ENCODE measurements around the gene SLC27A4.

SLC27A4 gene

DNA sequence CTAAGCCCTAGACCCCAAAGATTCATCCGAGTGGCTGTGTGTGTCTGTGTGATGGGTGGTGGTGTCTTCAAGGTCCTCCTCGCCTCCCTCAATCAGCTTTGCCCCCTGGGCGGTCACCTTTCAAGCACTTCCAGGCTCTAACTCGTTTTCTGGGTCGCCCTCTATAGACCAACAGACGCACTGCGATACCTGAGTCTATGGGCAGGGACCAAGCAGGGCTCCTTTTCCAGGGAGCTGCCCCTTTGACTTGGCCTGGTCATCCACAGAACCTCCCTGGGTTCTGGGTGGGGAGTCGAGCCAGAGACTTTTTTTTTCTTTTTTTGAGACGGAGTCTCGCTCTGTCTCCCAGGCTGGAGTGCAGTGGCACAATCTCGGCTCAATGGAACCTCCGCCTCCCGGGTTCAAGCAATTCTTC lies 1.1 kb downstream of the SLC27A4 start:
- no peak for TF ChIP-seq GATA2 (IDR thresholded peaks at IDR 0.05; ENCODE audit: low read depth, low read length)
- TF ChIP-seq GATA3 (IDR thresholded peaks at IDR 0.05; ENCODE audit: low read depth, low read length): no peak

- no peak for TF ChIP-seq GATA3 (IDR thresholded peaks at IDR 0.05; ENCODE audit: low read depth, low read length)
- TF ChIP-seq GATA2 (IDR thresholded peaks at IDR 0.05; ENCODE audit: low read depth, low read length): no peak
Measured at GRCh38 chr9:128342971-128343680, 2.8 kb downstream of the SLC27A4 start.

GRCh38 chr9:128343855-128344254 lies 3.5 kb downstream of the SLC27A4 start:
- TF ChIP-seq GATA2 (IDR thresholded peaks at IDR 0.05; ENCODE audit: low read depth, low read length): no peak
- no peak for TF ChIP-seq GATA3 (IDR thresholded peaks at IDR 0.05; ENCODE audit: low read depth, low read length)

DNA sequence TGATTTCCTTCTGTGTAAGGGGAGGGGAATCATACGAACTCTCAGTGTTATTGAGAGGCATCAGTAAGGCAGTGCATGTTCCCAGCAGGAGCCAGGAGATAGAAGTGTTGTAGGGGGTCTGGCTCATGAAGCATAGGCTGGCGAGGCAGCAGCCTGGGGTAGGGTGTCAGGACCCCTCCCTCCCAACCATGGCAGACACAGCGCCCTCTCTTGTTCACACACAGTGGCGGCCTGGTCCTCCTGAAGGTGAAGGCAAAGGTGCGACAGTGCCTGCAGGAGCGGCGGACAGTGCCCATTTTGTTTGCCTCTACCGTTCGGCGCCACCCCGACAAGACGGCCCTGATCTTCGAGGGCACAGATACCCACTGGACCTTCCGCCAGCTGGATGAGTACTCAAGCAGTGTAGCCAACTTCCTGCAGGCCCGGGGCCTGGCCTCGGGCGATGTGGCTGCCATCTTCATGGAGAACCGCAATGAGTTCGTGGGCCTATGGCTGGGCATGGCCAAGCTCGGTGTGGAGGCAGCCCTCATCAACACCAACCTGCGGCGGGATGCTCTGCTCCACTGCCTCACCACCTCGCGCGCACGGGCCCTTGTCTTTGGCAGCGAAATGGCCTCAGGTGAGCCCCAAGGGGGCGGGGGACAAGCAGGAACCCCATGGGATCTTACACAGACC lies 4.7 kb downstream of the SLC27A4 start:
- TF ChIP-seq GATA2 (IDR thresholded peaks at IDR 0.05; ENCODE audit: low read depth, low read length) (no peak), GATA3 (IDR thresholded peaks at IDR 0.05; ENCODE audit: low read depth, low read length) (no peak)

DNA sequence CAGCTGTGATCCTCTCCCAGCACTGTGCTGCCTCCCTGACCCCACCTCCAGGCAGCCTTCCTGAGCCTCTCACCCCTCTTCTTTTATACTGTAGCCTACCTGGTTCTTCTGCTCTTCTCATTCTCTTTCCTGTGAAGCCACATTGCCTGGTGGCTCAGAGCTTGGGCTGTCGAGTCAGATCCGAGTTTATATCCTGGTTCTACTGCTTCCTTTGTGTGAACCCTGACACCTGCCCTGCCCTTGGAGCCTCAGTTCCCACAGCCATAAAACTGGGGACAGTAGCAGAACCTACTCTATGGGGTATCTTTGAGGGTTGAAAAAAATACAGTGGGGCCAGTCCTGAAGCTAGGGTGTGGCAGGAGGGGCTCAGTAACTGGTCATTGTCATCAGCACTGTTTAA lies 8.8 kb downstream of the SLC27A4 start:
- no peak for TF ChIP-seq GATA3 (IDR thresholded peaks at IDR 0.05; ENCODE audit: low read depth, low read length)
- no peak for TF ChIP-seq GATA2 (IDR thresholded peaks at IDR 0.05; ENCODE audit: low read depth, low read length)

DNA sequence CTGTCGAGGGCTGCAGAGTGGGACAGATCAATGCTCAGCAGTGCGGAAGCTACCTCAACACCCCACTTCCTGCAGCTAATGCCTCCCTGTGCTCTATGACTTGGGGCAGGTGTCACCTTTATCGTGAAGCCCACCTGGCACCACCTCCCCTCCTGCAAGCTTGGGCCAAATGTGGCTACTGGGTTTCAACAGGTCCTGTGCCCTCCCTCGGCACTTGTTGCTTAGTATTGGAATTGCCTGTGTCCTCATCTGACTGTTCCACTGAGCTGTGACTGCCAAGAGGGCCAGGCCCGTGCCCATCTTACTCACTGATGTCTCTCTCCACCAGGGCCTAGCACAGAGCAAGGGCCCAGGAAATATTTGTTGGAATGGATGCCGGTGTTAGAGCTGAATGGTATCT lies 9.4 kb downstream of the SLC27A4 start:
- no peak for TF ChIP-seq GATA3 (IDR thresholded peaks at IDR 0.05; ENCODE audit: low read depth, low read length)
- no peak for TF ChIP-seq GATA2 (IDR thresholded peaks at IDR 0.05; ENCODE audit: low read depth, low read length)

- TF ChIP-seq GATA3 (IDR thresholded peaks at IDR 0.05; ENCODE audit: low read depth, low read length): no peak
- TF ChIP-seq GATA2 (IDR thresholded peaks at IDR 0.05; ENCODE audit: low read depth, low read length): no peak
Measured at GRCh38 chr9:128355451-128355850, 15.1 kb downstream of the SLC27A4 start.

- TF ChIP-seq GATA3 (IDR thresholded peaks at IDR 0.05; ENCODE audit: low read depth, low read length): no peak
- TF ChIP-seq GATA2 (IDR thresholded peaks at IDR 0.05; ENCODE audit: low read depth, low read length): no peak
Measured at GRCh38 chr9:128358090-128358489, 17.8 kb downstream of the SLC27A4 start.

DNA sequence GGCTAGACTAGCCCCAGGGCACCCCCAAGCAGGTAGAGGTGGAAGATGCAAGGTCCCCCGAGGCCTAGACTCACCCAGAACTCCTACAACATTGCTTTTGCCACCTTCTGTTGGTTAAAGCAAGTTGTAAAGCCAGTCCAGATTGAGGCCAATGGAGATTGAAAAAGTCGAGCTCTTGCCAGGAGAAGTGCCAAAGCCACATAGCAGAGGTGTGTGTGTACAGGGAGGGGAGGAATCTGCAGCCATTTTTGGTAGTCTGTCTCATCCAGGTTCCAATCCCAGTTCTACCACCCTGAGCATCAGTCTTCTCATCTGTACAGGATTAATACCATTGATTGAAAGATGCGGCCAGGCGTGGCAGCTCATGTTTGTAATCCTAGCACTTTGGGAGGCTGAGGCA lies 18.5 kb downstream of the SLC27A4 start:
- TF ChIP-seq GATA2 (IDR thresholded peaks at IDR 0.05; ENCODE audit: low read depth, low read length) (no peak), GATA3 (IDR thresholded peaks at IDR 0.05; ENCODE audit: low read depth, low read length) (no peak)

- TF ChIP-seq GATA2 (IDR thresholded peaks at IDR 0.05; ENCODE audit: low read depth, low read length) (no peak), GATA3 (IDR thresholded peaks at IDR 0.05; ENCODE audit: low read depth, low read length) (no peak)
Measured at GRCh38 chr9:128360826-128361225, 20.5 kb downstream of the SLC27A4 start.

GRCh38 chr9:128361296-128361985 lies 21.1 kb downstream of the SLC27A4 start:
- TF ChIP-seq GATA2 (IDR thresholded peaks at IDR 0.05; ENCODE audit: low read depth, low read length): no peak
- no peak for TF ChIP-seq GATA3 (IDR thresholded peaks at IDR 0.05; ENCODE audit: low read depth, low read length)

DNA sequence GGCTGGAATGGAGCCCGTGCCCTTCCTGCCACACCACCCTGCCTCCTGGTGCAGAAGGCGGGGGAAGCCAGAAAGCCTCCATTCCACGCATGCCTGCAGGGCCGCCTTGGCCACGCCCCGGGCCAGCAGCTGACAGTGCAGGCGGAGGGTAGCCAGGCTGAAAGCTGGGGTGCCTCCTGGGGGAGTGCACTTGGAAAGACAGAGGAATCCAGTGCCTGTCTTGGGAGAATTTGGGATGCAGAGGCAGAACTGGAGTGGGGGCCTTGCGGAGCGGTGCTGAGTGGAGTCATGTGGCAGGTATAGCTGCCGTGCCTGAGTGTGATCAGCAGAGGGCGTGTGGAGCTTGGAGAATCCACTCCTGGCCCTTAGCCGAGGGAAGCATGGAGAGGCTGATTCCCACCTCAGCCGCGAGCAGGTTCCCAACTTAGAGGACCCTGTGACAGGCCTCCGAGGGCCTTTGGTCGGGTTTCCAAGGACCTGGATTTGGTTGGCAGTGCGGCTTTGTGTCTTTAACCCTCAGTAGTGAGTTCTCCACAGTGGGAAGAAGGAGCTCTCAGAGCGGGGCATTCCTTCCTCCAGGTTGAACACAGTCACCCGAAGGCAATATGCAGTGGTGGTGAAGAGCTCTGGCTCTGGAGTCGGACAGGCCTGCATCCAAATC lies 21.8 kb downstream of the SLC27A4 start:
- TF ChIP-seq GATA2 (IDR thresholded peaks at IDR 0.05; ENCODE audit: low read depth, low read length) (no peak), GATA3 (IDR thresholded peaks at IDR 0.05; ENCODE audit: low read depth, low read length) (no peak)

DNA sequence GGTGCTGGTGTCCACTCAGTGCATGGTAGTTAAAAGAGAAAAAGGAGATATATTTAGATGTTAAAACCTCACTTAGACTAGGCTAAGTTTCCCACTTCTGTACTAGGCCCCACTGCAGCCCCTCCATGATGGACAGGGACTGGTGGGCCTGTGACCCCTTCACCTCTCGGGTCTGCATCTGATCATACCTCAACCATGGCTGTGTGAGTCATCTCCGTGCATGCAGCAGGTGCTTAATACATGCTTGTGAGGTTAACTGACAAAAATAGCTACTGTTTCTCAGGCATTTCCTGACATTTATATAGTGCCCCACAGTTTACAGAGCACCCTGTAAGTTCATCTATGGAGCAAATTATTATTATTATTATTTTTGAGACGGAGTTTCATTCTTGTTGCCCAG lies 22.4 kb downstream of the SLC27A4 start:
- TF ChIP-seq GATA3 (IDR thresholded peaks at IDR 0.05; ENCODE audit: low read depth, low read length) (no peak), GATA2 (IDR thresholded peaks at IDR 0.05; ENCODE audit: low read depth, low read length) (no peak)

DNA sequence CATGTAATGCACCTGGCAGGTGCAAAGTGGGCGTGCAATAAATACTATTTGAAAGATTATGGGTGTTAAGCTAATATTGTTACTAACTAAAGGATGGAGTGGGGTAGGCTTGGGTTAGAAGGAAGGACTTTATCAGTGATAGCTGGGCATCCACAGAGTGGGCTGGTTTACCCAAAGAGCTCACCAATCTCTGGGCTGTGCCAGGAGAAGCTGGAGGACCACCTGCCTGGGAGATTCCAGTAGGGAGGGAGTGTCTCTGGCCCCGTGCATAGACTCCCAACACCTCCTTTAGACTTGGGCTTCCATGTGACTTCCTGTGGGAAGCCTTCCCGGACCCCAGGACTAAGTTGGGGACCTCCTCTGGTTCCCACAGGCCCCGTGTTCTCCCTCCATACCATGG lies 25.2 kb downstream of the SLC27A4 start:
- TF ChIP-seq GATA3 (IDR thresholded peaks at IDR 0.05; ENCODE audit: low read depth, low read length) (no peak), GATA2 (IDR thresholded peaks at IDR 0.05; ENCODE audit: low read depth, low read length) (no peak)

Measured in SH-SY5Y (cell line).